ENCODE measurements around the gene DDX51.

DDX51 gene

GRCh38 chr12:132178801-132179401 is 34.8 kb upstream of the DDX51 start:
- peak; percentile 46 to 64 for ATAC-seq

GRCh38 chr12:132178316-132178715 is 34.2 kb upstream of the DDX51 start:
- no peak for ATAC-seq

- no peak for ATAC-seq
Observed at GRCh38 chr12:132176920-132177551, 32.9 kb upstream of the DDX51 start.

GRCh38 chr12:132176385-132176919 is 32.3 kb upstream of the DDX51 start:
- no peak for ATAC-seq

DNA sequence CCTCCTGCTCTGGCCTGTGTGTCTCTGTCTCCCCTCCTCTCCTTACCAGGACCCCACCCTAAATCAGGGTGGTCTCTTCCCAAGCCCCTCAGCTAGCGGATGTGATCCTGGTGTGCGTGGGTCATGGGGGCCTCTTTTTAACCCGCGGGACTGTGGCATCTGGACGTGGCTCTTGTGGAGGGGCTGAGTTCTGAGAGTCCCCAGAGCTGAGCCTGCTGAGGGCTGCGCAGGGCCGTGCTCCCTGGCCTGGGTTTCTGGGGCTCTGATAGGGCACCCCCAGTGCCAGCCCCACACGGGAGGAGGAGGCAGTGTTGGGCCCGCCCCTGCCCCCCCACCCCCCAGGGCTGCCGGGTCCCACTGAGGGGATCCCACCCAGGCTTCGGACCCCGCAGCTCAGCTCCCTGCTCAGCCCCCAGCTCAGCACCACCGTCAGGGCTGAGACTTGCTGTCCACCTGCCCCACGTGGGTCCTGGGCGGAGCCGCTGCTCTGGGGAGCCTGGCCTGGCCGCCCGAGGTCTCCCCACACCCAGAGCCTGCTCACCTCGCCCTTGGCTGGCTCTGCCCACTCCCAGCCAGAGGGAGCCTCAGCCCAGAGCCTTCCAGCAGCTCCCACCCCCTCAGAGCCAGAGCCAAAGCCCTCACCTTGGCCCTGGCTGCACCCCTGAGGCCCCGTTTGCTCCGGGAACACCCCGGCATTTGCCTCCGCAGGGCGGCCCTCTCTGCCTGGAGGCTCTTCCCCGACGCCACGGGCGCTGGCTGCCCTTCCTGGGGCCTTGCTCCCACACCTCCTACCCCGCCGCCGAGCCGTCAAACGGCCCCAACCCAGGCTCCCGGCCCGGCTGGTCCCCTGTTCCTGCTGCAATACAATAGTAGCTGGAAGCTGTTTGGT is 31.6 kb upstream of the DDX51 start:
- ATAC-seq = no peak

DNA sequence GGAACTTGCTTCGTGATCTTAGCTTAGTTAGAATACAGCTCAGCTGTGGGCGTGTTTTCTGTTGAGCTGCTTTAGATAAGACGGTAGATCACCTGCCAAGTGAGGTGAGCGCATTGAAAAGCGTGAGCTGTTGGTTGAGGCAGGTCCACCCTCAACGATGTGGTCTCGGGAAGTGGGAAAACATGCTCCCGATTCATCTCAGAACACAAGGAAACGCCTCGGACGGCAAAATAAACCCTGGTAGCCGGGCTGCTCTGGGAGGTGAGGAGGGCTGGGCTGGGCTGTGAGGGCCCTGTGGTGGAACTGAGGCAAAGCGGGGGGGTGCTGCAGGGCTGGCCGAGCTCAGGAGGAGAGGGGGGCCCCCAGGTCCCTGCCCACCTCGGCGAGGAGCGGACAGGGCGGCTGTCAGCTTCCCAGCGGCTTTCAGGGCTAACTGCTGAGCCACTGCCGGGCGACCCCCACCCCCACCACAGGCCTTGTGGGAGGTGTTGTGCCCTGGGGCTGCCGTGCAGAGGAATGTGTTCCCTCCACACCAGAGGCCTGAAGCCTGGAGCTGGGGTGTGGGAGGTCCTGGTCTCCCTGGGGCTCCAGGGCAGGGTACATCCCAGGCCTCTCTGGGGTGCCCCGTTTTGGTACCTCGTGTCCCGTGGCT is 30.8 kb upstream of the DDX51 start:
- ATAC-seq = no peak

DNA sequence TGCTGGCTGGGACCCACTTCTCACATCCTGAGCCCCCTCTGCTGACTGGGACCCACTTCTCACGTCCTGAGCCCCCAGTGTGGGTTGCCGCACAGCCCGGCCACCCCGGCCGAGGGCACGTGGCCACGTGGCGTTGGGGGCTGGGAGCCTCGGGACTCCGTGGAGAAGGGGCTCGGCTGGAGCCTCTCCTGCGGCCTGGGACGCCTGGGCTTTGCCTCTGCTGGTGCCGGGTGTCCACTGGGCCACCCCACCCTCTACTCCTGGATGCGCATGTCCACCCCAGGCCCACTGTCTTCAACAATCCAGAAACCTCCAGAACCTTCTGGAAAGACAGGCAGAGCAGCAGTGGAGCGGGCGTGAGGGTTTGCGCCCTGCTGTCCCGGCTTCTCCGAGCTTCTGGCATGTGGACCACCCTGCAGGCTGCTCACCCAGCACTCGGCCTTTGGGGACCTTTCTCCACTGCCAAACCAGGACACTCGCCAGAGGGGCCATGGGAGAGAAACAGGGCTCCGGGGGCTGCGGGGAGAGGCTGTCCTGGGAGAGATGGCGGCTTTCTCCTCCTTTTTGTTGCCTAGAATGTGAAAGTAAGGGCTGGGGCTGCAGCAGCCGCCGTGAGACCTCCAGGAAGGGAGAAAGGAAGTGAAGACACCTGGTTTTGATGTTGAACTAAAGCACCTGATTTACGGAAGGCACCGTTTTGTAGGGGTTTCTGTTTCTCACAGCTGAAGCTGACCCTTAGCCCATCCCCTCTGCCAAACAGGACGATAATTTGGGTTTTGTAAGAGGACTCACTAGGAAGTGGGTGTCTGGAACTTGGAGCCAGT is 30.1 kb upstream of the DDX51 start:
- no peak for ATAC-seq

- no peak for ATAC-seq
Observed at GRCh38 chr12:132173135-132174014, 29.3 kb upstream of the DDX51 start.

DNA sequence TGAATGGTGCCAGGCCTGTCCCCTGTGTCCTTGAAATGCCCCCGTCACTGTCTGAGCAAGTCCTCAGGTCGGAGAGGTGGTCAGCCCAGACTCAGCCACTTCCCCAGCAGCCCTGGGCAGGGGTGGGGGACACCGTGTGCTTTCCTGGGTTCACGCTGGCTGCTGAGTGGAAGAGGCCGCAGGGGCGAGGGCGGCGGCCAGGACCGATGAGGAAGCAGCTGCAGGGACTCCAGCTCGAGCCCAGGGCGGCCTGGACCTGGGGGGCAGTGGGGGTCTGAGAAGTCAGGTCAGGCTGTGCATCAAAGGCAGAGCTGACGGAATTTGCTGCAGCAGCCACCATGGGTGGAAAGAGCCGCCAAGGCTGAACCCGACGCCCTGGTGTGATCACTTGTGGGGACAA is 28.5 kb upstream of the DDX51 start:
- no peak for ATAC-seq

GRCh38 chr12:132171968-132172521 is 27.9 kb upstream of the DDX51 start:
- no peak for ATAC-seq

DNA sequence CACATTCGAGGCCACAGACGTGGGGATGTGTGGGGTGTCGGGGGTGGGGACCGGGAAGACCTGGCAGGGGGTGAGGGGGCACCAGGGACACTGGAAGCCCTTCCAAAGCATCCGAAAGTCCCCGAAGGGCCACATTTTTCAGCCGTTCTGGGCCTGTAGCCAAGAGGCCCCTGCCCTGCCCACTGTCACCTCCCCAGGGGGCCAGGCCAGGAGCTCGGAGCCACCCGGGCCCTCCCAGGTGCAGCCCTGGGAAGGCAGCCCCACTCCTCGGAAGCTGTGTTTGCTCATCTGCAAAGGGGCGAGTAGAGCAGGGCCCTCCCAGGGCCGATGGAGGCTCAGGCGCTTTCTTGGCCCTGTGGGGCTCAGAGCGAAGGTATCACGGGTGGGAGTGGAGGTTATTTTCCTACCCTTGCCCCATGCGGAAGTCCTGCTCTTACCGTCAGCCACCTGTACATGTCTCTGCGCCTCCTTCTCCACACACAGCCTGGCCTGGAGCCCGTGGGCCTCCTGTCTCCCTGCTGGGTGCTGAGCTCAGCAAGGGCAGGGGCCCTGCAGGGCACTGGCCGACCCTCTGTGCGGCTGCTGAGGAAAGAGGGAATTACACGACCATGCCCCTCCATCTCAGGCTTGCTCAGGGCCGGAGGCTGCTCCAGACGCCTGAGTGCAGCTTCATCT is 27.3 kb upstream of the DDX51 start:
- ATAC-seq = no peak

DNA sequence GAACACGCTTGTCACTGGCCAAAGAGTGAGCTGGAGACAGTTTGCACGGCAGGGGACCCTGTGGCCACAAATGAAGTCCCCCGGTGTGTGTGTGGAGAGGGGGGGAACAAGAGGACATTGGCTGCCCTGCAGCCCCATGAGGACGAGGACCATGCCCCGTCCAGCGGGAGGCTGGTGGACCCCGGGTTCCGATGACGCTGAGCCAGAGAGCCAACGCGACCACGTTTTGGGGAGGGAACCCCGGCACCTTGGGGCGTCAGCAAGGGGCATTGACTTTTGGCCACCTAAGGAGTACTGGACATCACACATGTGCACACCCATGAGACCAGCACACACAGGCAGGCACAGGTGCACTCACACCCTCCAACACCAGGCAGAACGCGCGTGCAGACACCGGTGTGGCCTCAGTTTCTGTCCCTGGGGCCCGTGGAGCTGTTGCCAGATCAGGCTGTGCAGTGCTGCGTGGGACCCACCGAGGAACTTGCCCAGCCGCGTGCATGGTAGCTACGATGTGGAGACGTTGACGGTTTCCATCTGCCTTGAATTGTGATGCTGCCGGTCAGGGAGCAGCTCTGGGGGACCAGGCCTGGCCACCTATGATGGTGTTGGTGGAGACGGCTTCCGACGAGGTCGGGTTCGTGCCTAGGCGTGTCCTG is 26.6 kb upstream of the DDX51 start:
- no peak for ATAC-seq

DNA sequence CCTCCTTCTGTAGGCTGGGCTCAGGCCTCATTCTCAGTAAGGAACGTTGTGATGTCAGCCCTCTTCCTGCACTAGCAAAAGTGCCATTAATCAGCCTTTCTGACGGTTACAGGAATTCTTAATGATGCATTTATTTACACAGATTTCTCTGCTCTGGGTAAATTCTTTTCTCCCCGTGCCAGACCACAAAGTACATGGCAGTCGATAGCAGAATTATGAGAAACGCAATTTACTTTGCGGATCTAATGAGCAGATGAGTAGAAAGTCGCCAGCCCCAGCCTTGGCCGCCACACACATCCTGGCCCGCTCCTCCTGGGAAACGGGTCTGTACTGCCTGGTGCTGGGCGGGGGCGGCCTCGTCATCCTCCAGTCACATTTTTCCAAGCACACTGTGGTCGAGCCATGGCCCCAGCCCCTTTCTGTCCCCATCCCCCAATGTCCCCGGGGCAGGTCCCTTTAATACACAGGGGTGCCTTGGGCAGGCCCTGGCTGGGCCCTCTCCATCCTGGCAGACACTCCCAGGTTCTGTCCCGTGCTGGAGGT is 26.0 kb upstream of the DDX51 start:
- ATAC-seq = no peak

GRCh38 chr12:132169376-132169775 is 25.3 kb upstream of the DDX51 start:
- no peak for ATAC-seq

GRCh38 chr12:132168311-132169031 is 24.4 kb upstream of the DDX51 start:
- ATAC-seq = no peak

DNA sequence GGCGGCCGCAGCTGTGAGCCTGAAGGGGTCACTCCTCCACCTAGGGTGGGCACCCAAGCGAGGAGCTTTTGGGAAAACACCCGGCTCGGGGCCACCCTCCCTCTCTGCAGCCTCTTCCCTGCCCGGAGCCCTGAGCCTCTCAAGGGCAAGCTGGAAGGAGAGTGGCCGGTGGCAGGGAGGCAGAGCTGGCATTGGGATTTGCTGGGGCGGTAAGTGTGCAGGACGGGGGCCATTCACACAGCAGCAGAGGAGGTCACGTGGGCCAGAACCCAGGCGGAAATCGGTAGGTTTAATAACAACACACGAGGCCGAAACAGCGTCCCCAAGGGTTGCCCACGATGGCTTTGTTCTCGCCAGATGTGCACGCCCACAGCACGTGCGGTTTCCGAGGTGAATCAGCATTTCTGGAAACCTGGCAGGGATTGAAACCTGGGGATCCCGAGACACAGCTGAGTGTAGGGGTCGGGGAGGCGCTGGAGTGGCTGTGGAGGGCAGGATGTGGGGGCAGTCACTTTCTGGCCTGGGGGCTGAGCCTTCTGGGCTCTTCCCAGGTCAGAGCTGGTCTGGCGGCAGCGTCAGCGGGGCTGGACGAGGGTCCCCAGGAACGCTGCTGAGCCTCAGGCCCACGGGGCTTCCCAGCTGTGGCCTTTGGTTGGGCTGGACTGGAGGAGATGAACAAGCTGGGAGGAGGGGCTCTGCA is 23.6 kb upstream of the DDX51 start:
- ATAC-seq = peak in 1 of 2 donors; percentile 16

DNA sequence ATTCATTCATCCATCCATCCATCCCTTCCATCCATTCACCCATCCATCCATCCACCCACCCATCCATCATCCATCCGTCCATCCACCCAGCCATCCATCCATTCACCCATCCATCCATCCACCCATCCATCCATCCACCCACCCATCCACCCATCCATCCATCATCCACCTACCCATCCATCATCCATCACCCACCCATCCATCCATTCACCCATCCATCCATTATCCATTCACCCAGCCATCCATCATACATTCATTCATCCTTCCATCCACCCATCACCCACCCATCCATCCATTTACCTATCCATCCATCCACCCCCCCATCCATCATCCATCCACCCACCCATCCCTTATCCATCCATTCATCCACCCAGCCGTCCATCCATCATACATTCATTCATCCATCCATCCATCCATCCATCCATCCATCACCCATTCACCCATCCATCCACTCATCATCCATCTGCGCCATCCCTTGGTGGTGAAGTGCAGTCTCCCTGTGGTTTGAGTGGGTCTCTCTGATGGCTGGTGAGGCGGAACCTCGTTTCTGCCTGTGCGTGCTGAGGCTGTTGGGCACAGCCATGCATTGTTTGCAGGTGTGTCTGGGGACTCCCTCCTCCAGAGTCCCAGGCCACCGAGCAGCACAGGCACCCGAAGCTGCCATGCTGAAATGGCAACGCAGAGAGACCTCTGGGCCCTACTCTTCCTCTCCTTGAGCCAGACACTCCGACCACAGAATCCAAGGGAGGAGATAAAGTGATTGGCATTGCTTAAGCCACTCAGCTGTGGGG is 22.9 kb upstream of the DDX51 start:
- no peak for ATAC-seq
